Islet precursor cell (in vitro differentiated cells): Measurements from ENCODE around the gene CISH.
A peak's percentile ranks its signal among the peaks of the same experiment; 100 is the strongest.

Experiments used
- DNase-seq: peaks from one replicate; pipeline ENCODE4 v3.0.0-alpha.2; 2018

The CISH gene

GRCh38 chr3:50568947-50569749, 42.4 kb downstream of the CISH start, which contains the start of gene HEMK1:
Gene HEMK1, plus strand, starts transcription at chr3:50569522. Its CDS starts 1,583 bp downstream, at chr3:50571105.
- DNase-seq = peak; percentile 96

GRCh38 chr3:50567386-50568167, 44.0 kb downstream of the CISH start, which contains the start of gene C3orf18:
Gene C3orf18, minus strand, starts transcription at chr3:50567747. Its CDS starts 2,048 bp downstream, at chr3:50565699.
- peak; percentile 87 for DNase-seq

- DNase-seq = no peak
Observed at GRCh38 chr3:50567011-50567385, 44.6 kb downstream of the CISH start.

GRCh38 chr3:50564321-50564720, 47.3 kb downstream of the CISH start:
- DNase-seq = no peak

- no peak for DNase-seq
Observed at GRCh38 chr3:50563867-50564266, 47.7 kb downstream of the CISH start.

GRCh38 chr3:50562861-50563260, 48.7 kb downstream of the CISH start:
- no peak for DNase-seq

GRCh38 chr3:50559702-50560101, 51.9 kb downstream of the CISH start:
- DNase-seq = no peak

GRCh38 chr3:50557915-50558314, 53.7 kb downstream of the CISH start:
- DNase-seq = no peak

GRCh38 chr3:50557106-50557505, 54.5 kb downstream of the CISH start:
- DNase-seq = no peak
